ENCODE measurements around the gene MRPL42. TPM values are rescaled to one million over a fixed set of nuclear protein-coding genes. Genes with fewer than 3 reads are reported as not detected.
"Not testable (repeated sequence)": the region's sequence is repeated elsewhere in the genome, so short reads cannot be mapped to it uniquely, and the experiment has no call there.

MRPL42 gene
- total RNA-seq, 2 donors from 2014 or later, result 39.8 to 64.9 TPM

- no peak for DNase-seq (ENCODE audit: low spot score)
- H3K4me3 ChIP-seq, result no peak overlapping the region
- no peaks in the 10 kb centered on the region for H3K27me3 ChIP-seq (replicated peaks; ENCODE audit: insufficient read depth)
- intact Hi-C loops (cut with DNase I), result no loop called here
- whole genome bisulfite sequencing, result 78% methylated on average over 1 of the region's 1 CpG
- TF ChIP-seq CTCF (IDR thresholded peaks at IDR 0.05), result no peak
- TF ChIP-seq POLR2AphosphoS5 (IDR thresholded peaks at IDR 0.05), result no peak
- TF ChIP-seq POLR2A (IDR thresholded peaks at IDR 0.05), result no peak
- peaks cover 23% of the 10 kb centered on the region for H3K4me1 ChIP-seq (replicated peaks)
- no peaks in the 10 kb centered on the region for H3K9me3 ChIP-seq
- peak overlapping the region in 1 of 2 donors; percentile 46 for H3K27ac ChIP-seq
- H3K36me3 ChIP-seq, result no peaks in the 10 kb centered on the region
Observed at GRCh38 chr12:93429852-93430251, 37.5 kb upstream of the MRPL42 start.

- intact Hi-C loops (cut with DNase I), result no loop called here
- no peak overlapping the region for H3K4me3 ChIP-seq
- peak overlapping the region in 1 of 2 donors; percentile 46 for H3K27ac ChIP-seq
- WGBS, result 84% methylated on average over 4 of the region's 4 CpGs
- no peaks in the 10 kb centered on the region for H3K36me3 ChIP-seq
- DNase-seq (ENCODE audit: low spot score), result no peak
- H3K4me1 ChIP-seq (replicated peaks), result peaks cover 23% of the 10 kb centered on the region
- TF ChIP-seq POLR2AphosphoS5 (IDR thresholded peaks at IDR 0.05) (no peak), CTCF (IDR thresholded peaks at IDR 0.05) (no peak), POLR2A (IDR thresholded peaks at IDR 0.05) (no peak)
- no peaks in the 10 kb centered on the region for H3K27me3 ChIP-seq (replicated peaks; ENCODE audit: insufficient read depth)
- no peaks in the 10 kb centered on the region for H3K9me3 ChIP-seq
Observed at GRCh38 chr12:93430280-93430679, 37.0 kb upstream of the MRPL42 start.

GRCh38 chr12:93432031-93432430 lies 35.3 kb upstream of the MRPL42 start:
- DNase-seq (ENCODE audit: low spot score); intact Hi-C loops (cut with DNase I); H3K27me3 ChIP-seq (replicated peaks; ENCODE audit: insufficient read depth); H3K9me3 ChIP-seq; H3K36me3 ChIP-seq; H3K4me3 ChIP-seq: not testable (repeated sequence)
- WGBS, result 88% methylated on average over 6 of the region's 6 CpGs
- peaks cover 19% of the 10 kb centered on the region for H3K4me1 ChIP-seq (replicated peaks)
- H3K27ac ChIP-seq, result peak overlapping the region in 1 of 2 donors; percentile 43

GRCh38 chr12:93434256-93434865 lies 33.0 kb upstream of the MRPL42 start:
- H3K27ac ChIP-seq, result no peak overlapping the region
- intact Hi-C loops (cut with DNase I), result no loop called here
- no peaks in the 10 kb centered on the region for H3K36me3 ChIP-seq
- 53% methylated on average over 5 of the region's 5 CpGs for WGBS
- no peaks in the 10 kb centered on the region for H3K27me3 ChIP-seq (replicated peaks; ENCODE audit: insufficient read depth)
- TF ChIP-seq POLR2AphosphoS5 (IDR thresholded peaks at IDR 0.05), result no peak
- no peak for TF ChIP-seq POLR2A (IDR thresholded peaks at IDR 0.05)
- TF ChIP-seq CTCF (IDR thresholded peaks at IDR 0.05), result no peak
- H3K9me3 ChIP-seq, result no peaks in the 10 kb centered on the region
- H3K4me1 ChIP-seq (replicated peaks), result peaks cover 6% of the 10 kb centered on the region
- no peak overlapping the region for H3K4me3 ChIP-seq
- DNase-seq (ENCODE audit: low spot score), result no peak

GRCh38 chr12:93438266-93439050 lies 28.9 kb upstream of the MRPL42 start:
- DNase-seq (ENCODE audit: low spot score), result no peak
- Histone ChIP-seq H3K36me3 (no peaks in the 10 kb centered on the region), H3K27me3 (replicated peaks; ENCODE audit: insufficient read depth) (no peaks in the 10 kb centered on the region), H3K4me1 (replicated peaks) (peaks cover 6% of the 10 kb centered on the region), H3K27ac (no peak overlapping the region), H3K9me3 (no peaks in the 10 kb centered on the region), H3K4me3 (no peak overlapping the region)
- TF ChIP-seq POLR2A (IDR thresholded peaks at IDR 0.05) (no peak), CTCF (IDR thresholded peaks at IDR 0.05) (no peak)
- WGBS, result 73% methylated on average over 3 of the region's 3 CpGs
- intact Hi-C loops (cut with DNase I), result no loop called here

All from prostate gland (tissue), 2 donors.